Measurements from ENCODE around the gene STOML1. TPM values are rescaled to one million over a fixed set of nuclear protein-coding genes. Genes with fewer than 3 reads are reported as not detected.
A peak's percentile ranks its signal among the peaks of the same experiment; 100 is the strongest.

The STOML1 gene
- total RNA-seq, 4 donors from 2014 or later = 8.1 to 21.7 (median 13.7) TPM

DNA sequence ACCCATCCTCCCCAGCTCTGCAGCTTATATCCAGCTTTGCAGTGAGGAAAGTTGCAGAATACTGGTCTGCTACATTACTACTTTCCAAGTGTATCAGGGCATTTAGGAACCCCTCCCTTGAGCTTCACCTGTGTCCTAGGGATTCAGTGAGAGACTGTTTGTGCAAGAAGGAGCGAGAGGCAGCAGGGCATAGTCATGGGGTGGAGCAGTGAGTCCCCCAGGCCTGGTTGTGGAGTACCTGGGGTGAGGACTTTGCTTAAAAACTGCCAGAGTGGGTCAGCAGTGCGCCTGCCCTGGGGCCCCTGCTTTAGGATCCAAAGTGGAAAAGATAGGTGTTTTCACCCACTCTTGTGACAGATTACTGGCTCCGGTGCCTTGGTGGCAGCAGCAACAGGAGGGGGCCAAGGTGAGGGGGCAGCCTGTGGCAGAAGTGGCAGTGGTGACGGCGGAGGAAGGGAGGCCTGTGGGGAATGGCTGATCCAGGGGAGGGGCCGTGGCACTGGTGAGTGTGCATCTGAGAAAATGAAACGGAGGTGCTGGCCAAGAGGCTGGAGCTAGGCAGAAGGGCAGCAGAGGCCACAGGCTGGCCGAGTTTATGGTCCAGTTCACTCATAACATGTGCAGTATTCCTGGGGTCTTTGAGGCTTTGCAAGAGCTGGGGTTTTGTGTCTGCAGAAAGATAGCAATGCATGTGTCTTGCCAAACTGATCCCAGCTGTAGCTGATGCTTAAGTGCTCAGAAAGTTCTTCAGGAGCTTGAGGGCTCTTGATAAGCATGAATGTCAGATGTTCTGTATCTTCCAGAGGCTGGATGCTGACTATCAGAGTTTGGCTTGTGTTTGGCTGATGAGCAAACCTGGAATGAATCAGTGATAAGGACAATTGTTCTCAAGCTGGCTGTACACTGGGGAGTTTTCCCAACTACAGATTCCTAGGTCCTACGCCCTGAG is 46.9 kb upstream of the STOML1 start:
- Histone ChIP-seq H3K9me3 (no peaks in the 10 kb centered on the region), H3K4me3 (no peak overlapping the region), H3K27me3 (no peaks in the 10 kb centered on the region), H3K36me3 (peaks cover 0 to 74% of the 10 kb centered on the region in 2 donors), H3K4me1 (peaks cover 0 to 58% (median 20%) of the 10 kb centered on the region in 3 donors), H3K27ac (peak overlapping the region in 3 of 4 donors; percentile 52 to 73 (median 63))
- ATAC-seq = no peak
- 53 to 55% methylated on average over 3 to 6 of the region's 9 CpGs for WGBS, 2 donors (ENCODE audit: low coverage in 1 of 2)
- TF ChIP-seq, protein P1, sequence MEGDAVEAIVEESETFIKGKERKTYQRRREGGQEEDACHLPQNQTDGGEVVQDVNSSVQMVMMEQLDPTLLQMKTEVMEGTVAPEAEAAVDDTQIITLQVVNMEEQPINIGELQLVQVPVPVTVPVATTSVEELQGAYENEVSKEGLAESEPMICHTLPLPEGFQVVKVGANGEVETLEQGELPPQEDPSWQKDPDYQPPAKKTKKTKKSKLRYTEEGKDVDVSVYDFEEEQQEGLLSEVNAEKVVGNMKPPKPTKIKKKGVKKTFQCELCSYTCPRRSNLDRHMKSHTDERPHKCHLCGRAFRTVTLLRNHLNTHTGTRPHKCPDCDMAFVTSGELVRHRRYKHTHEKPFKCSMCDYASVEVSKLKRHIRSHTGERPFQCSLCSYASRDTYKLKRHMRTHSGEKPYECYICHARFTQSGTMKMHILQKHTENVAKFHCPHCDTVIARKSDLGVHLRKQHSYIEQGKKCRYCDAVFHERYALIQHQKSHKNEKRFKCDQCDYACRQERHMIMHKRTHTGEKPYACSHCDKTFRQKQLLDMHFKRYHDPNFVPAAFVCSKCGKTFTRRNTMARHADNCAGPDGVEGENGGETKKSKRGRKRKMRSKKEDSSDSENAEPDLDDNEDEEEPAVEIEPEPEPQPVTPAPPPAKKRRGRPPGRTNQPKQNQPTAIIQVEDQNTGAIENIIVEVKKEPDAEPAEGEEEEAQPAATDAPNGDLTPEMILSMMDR (IDR thresholded peaks at IDR 0.05) = no peak
- no peak for TF ChIP-seq EP300 (IDR thresholded peaks at IDR 0.05)
- TF ChIP-seq POLR2AphosphoS5 (IDR thresholded peaks at IDR 0.05) = no peak
- no peak for TF ChIP-seq POLR2A (IDR thresholded peaks at IDR 0.05)

GRCh38 chr15:74037171-74038117 is 45.3 kb upstream of the STOML1 start:
- 70% methylated on average over 10 to 19 of the region's 21 CpGs for WGBS, 2 donors (ENCODE audit: low coverage in 1 of 2)
- Histone ChIP-seq H3K36me3 (peaks cover 0 to 74% of the 10 kb centered on the region in 2 donors), H3K4me1 (peaks cover 0 to 55% (median 14%) of the 10 kb centered on the region in 3 donors), H3K27me3 (no peaks in the 10 kb centered on the region), H3K27ac (no peak overlapping the region), H3K4me3 (no peak overlapping the region), H3K9me3 (no peaks in the 10 kb centered on the region)
- ATAC-seq = no peak
- TF ChIP-seq EP300 (IDR thresholded peaks at IDR 0.05) (no peak), POLR2A (IDR thresholded peaks at IDR 0.05) (no peak), POLR2AphosphoS5 (IDR thresholded peaks at IDR 0.05) (no peak)
- TF ChIP-seq, protein P1 (IDR thresholded peaks at IDR 0.05) = no peak

GRCh38 chr15:74036271-74037170 is 44.4 kb upstream of the STOML1 start:
- H3K9me3 ChIP-seq = no peaks in the 10 kb centered on the region
- WGBS, 2 donors (ENCODE audit: low coverage in 1 of 2) = 65 to 90% methylated on average over 9 of the region's 21 CpGs
- no peaks in the 10 kb centered on the region for H3K27me3 ChIP-seq
- ATAC-seq = peak; percentile 33
- peaks cover 0 to 53% (median 14%) of the 10 kb centered on the region in 3 donors for H3K4me1 ChIP-seq
- peaks cover 0 to 74% of the 10 kb centered on the region in 2 donors for H3K36me3 ChIP-seq
- no peak overlapping the region for H3K4me3 ChIP-seq
- TF ChIP-seq, protein P1 (IDR thresholded peaks at IDR 0.05) = peak in 3 of 4 experiments; percentile 44 to 59 (median 48)
- TF ChIP-seq EP300 (IDR thresholded peaks at IDR 0.05) = no peak
- no peak overlapping the region for H3K27ac ChIP-seq

Data from gastroesophageal sphincter (tissue), 4 donors.